H9 (cell line): Measurements from ENCODE around the gene HSPA12A. TPM values are rescaled to one million over a fixed set of nuclear protein-coding genes. Genes with fewer than 3 reads are reported as not detected.

Source experiments
- DNase-seq: peaks from one replicate; pipeline ENCODE4 v3.0.0-alpha.2; 2017
- H2AFZ ChIP-seq: one replicate; pipeline ENCODE4 v1.6.1; 2013; ENCODE audit warnings: mild to moderate bottlenecking, low read length, control low read depth, moderate library complexity
- H2AK5ac ChIP-seq: 2 replicates; pipeline ENCODE4 v1.6.1; 2013; ENCODE audit warnings: low read length, control low read depth, mixed read lengths; ENCODE audit not compliant: insufficient read length
- H2BK120ac ChIP-seq: one replicate; pipeline ENCODE4 v1.6.1; 2013; ENCODE audit warnings: low read depth, mild to moderate bottlenecking, low read length, control low read depth, inconsistent platforms; ENCODE audit not compliant: poor library complexity, severe bottlenecking
- H2BK12ac ChIP-seq: 2 replicates; pipeline ENCODE4 v1.6.1; 2013; ENCODE audit warnings: low read length, control low read depth, mixed read lengths, low read depth; ENCODE audit not compliant: insufficient read length
- H2BK15ac ChIP-seq: 2 replicates; pipeline ENCODE4 v1.6.1; 2013; ENCODE audit warnings: low read depth, low read length, control low read depth
- H2BK20ac ChIP-seq: one replicate; pipeline ENCODE4 v1.6.1; 2013; ENCODE audit warnings: low read depth, mild to moderate bottlenecking, low read length, control low read depth, inconsistent platforms; ENCODE audit not compliant: poor library complexity, severe bottlenecking
- H2BK5ac ChIP-seq: 2 replicates; pipeline ENCODE4 v1.6.1; 2013; ENCODE audit warnings: low read length, control low read depth, mixed read lengths; ENCODE audit not compliant: insufficient read length
- H3K14ac ChIP-seq: 2 replicates; pipeline ENCODE4 v1.6.1; 2013; ENCODE audit warnings: low read length, control low read depth; ENCODE audit not compliant: insufficient read depth
- H3K18ac ChIP-seq: 2 replicates; pipeline ENCODE4 v1.6.1; 2013; ENCODE audit warnings: low read depth, mild to moderate bottlenecking, mixed read lengths, low read length, control low read depth; ENCODE audit not compliant: insufficient read length
- H3K23ac ChIP-seq: 2 replicates; pipeline ENCODE4 v1.6.1; 2013; ENCODE audit warnings: low read length, control low read depth, mixed read lengths, low read depth; ENCODE audit not compliant: insufficient read length
- H3K23me2 ChIP-seq: 2 replicates; pipeline ENCODE4 v1.6.1; 2013; ENCODE audit warnings: low read depth, mild to moderate bottlenecking, mixed read lengths, low read length, control low read depth; ENCODE audit not compliant: insufficient read length, poor library complexity, severe bottlenecking
- H3K27ac ChIP-seq: 2 replicates; pipeline ENCODE4 v1.5.1; 2013; ENCODE audit warnings: low read length, control low read depth, mixed read lengths, low read depth; ENCODE audit not compliant: insufficient read length
- H3K27me3 ChIP-seq: 2 replicates; pipeline ENCODE4 v1.6.1; 2013; ENCODE audit warnings: low read length, control low read depth, inconsistent platforms; ENCODE audit not compliant: insufficient read depth
- H3K4ac ChIP-seq: 2 replicates; pipeline ENCODE4 v1.6.1; 2013; ENCODE audit warnings: low read depth, mild to moderate bottlenecking, control low read depth, inconsistent platforms, low read length, moderate library complexity
- H3K4me1 ChIP-seq: 2 replicates; pipeline ENCODE4 v1.6.1; 2013; ENCODE audit warnings: low read length, control low read depth, inconsistent platforms; ENCODE audit not compliant: insufficient read depth
- H3K4me2 ChIP-seq: 2 replicates; pipeline ENCODE4 v1.6.1; 2013; ENCODE audit warnings: low read length, control low read depth, mixed read lengths; ENCODE audit not compliant: insufficient read length, insufficient read depth
- H3K56ac ChIP-seq: 2 replicates; pipeline ENCODE4 v1.6.1; 2013; ENCODE audit warnings: low read depth, mild to moderate bottlenecking, mixed read lengths, low read length, control low read depth; ENCODE audit not compliant: insufficient read length
- H3K79me1 ChIP-seq: 2 replicates; pipeline ENCODE4 v1.6.1; 2013; ENCODE audit warnings: low read depth, mild to moderate bottlenecking, moderate library complexity, low read length, control low read depth, inconsistent platforms; ENCODE audit not compliant: insufficient read depth, poor library complexity, severe bottlenecking
- H3K79me2 ChIP-seq: 2 replicates; pipeline ENCODE4 v1.6.1; 2013; ENCODE audit warnings: low read length, control low read depth, inconsistent platforms; ENCODE audit not compliant: insufficient read depth
- H3K9ac ChIP-seq: 2 replicates; pipeline ENCODE4 v1.6.1; 2013; ENCODE audit warnings: low read length, control low read depth, mixed read lengths; ENCODE audit not compliant: insufficient read length; ENCODE audit errors: extremely low read depth
- H3K9me3 ChIP-seq: one replicate; pipeline ENCODE4 v1.6.1; 2013; ENCODE audit warnings: low read depth, low read length, inconsistent platforms; ENCODE audit not compliant: control insufficient read depth
- H3T11ph ChIP-seq: one replicate; pipeline ENCODE4 v1.6.1; 2013; ENCODE audit warnings: mild to moderate bottlenecking, low read length, control low read depth, inconsistent platforms
- H4K20me1 ChIP-seq: one replicate; pipeline ENCODE4 v1.6.1; 2013; ENCODE audit not compliant: control insufficient read depth, insufficient read length, insufficient read depth
- H4K5ac ChIP-seq: 2 replicates; pipeline ENCODE4 v1.6.1; 2013; ENCODE audit warnings: low read depth, mild to moderate bottlenecking, mixed read lengths, low read length, control low read depth; ENCODE audit not compliant: insufficient read length
- H4K8ac ChIP-seq: replicated peaks from 2 replicates; pipeline ENCODE4 v1.6.1; 2013; ENCODE audit warnings: low read length, control low read depth, mixed read lengths, low read depth; ENCODE audit not compliant: insufficient read length
- H4K91ac ChIP-seq: 2 replicates; pipeline ENCODE4 v1.6.1; 2013; ENCODE audit warnings: low read depth, mild to moderate bottlenecking, moderate library complexity, mixed read lengths, low read length, control low read depth; ENCODE audit not compliant: insufficient read length
- H3K27ac Mint-ChIP-seq, 3 experiments: 2 replicates in 2 of 3; 3 replicates in 1 of 3; pipeline ENCODE4 v1.8.0; 2020 to 2021; ENCODE audit warnings: mixed read lengths in 3 of 3, mild to moderate bottlenecking in 1 of 3, moderate library complexity in 1 of 3
- H3K27me3 Mint-ChIP-seq: 2 replicates; pipeline ENCODE4 v1.8.0; 2021; ENCODE audit warnings: low read depth, mild to moderate bottlenecking, moderate library complexity, mixed read lengths
- H3K36me3 Mint-ChIP-seq, 3 experiments: 2 replicates in 2 of 3; 3 replicates in 1 of 3; pipeline ENCODE4 v1.8.0; 2020 to 2021; ENCODE audit warnings: low read depth in 3 of 3, mixed read lengths in 3 of 3; ENCODE audit not compliant: insufficient read depth in 1 of 3
- H3K4me1 Mint-ChIP-seq, 2 experiments: 2 replicates each; pipeline ENCODE4 v1.8.0; 2020; ENCODE audit warnings: mixed read lengths in 2 of 2
- H3K4me3 Mint-ChIP-seq, 2 experiments: 2 replicates in 1 of 2; 3 replicates in 1 of 2; pipeline ENCODE4 v1.8.0; 2020 to 2021; ENCODE audit warnings: mild to moderate bottlenecking in 2 of 2, mixed read lengths in 2 of 2, moderate library complexity in 1 of 2
- H3K9me3 Mint-ChIP-seq, 2 experiments: 2 replicates in 1 of 2; 3 replicates in 1 of 2; pipeline ENCODE4 v1.8.0; 2020; ENCODE audit warnings: mild to moderate bottlenecking in 2 of 2, mixed read lengths in 2 of 2, moderate library complexity in 1 of 2
- WGBS: extraction: QIAGEN DNeasy Blood & Tissue Kit; methylation state at CpG from one replicate; pipeline ENCODE4 v1.1.7; 2013; ENCODE audit warnings: missing lambda C conversion rate, low lambda C conversion rate, mixed read lengths; ENCODE audit not compliant: insufficient read length; ENCODE audit errors: extremely low coverage; 5-methylcytosine and 5-hydroxymethylcytosine counted together
- total RNA-seq: library from RNA; stranded (reverse); gene quantifications from 2 replicates; pipeline ENCODE4 v1.2.1, GENCODE V29; 2021
- TF ChIP-seq, protein P1 (sequence below): fragments of 200-600 bp; sonication (generic); conservative IDR thresholded peaks from 3 replicates; pipeline ENCODE4 v1.8.0; 2021; ENCODE audit warnings: antibody characterized with exemption, mild to moderate bottlenecking

HSPA12A gene
- total RNA-seq, 1 experiment from 2014 or later = 3.2 TPM

DNA sequence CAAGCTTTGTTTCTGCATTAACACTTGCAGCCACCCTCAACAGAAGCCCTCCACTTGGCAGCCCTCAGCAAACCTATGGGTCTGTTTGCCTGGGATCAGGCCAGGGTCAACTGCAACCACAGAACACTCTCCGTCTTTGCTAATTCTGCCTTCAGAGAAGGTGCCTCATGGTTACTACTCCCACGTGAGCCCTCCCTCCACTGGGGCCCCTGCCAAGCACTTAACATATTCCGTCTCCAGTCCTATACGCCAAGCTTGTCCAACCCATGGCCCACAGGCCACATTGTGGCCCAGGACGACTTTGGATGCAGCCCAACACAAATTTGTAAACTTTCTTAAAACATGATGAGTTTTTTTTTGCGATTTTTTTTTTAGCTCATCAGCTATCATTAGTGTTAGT, 54.7 kb downstream of the HSPA12A start:
- Histone ChIP-seq H3T11ph (no peak overlapping the region), H4K8ac (no peak overlapping the region), H3K79me2 (no peaks in the 10 kb centered on the region), H3K23ac (no peak overlapping the region), H4K20me1 (no peaks in the 10 kb centered on the region), H2BK20ac (no peak overlapping the region), H3K27ac (no peak overlapping the region), H3K9ac (no peak overlapping the region), H3K4ac (no peak overlapping the region), H3K4me1 (peaks cover 4% of the 10 kb centered on the region; the same call in 1 of the 2 replicates), H3K9me3 (no peaks in the 10 kb centered on the region), H2AK5ac (no peak overlapping the region), H4K5ac (no peak overlapping the region), H3K27me3 (no peaks in the 10 kb centered on the region), H3K4me2 (no peak overlapping the region), H3K14ac (no peak overlapping the region), H4K91ac (no peak overlapping the region), H2BK120ac (no peak overlapping the region), H2BK15ac (no peak overlapping the region), H3K56ac (no peak overlapping the region), H3K18ac (no peak overlapping the region), H3K79me1 (no peaks in the 10 kb centered on the region), H3K23me2 (no peaks in the 10 kb centered on the region), H2AFZ (no peak overlapping the region), H2BK5ac (no peak overlapping the region), H2BK12ac (no peak overlapping the region)
- Mint-ChIP-seq H3K9me3 (0 out of 5 replicates have a peak, but pooled peaks cover 0 to 3% of the 10 kb centered on the region in 2 experiments), H3K27me3 (peaks cover 25% of the 10 kb centered on the region), H3K4me3 (no peak overlapping the region), H3K4me1 (peaks cover 37 to 39% of the 10 kb centered on the region in 2 experiments), H3K36me3 (peaks cover 0 to 5% (median 0%) of the 10 kb centered on the region in 3 experiments; a peak in 3 of 7 replicates), H3K27ac (no peak overlapping the region)
- WGBS = no CpG with 5 or more reads among the region's 6 CpGs
- DNase-seq = no peak
- TF ChIP-seq, protein P1, sequence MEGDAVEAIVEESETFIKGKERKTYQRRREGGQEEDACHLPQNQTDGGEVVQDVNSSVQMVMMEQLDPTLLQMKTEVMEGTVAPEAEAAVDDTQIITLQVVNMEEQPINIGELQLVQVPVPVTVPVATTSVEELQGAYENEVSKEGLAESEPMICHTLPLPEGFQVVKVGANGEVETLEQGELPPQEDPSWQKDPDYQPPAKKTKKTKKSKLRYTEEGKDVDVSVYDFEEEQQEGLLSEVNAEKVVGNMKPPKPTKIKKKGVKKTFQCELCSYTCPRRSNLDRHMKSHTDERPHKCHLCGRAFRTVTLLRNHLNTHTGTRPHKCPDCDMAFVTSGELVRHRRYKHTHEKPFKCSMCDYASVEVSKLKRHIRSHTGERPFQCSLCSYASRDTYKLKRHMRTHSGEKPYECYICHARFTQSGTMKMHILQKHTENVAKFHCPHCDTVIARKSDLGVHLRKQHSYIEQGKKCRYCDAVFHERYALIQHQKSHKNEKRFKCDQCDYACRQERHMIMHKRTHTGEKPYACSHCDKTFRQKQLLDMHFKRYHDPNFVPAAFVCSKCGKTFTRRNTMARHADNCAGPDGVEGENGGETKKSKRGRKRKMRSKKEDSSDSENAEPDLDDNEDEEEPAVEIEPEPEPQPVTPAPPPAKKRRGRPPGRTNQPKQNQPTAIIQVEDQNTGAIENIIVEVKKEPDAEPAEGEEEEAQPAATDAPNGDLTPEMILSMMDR = no peak
